Kasumi-1 (cell line): ENCODE results near the gene RSRC1.

Experiments used
- DNase-seq, 2 experiments: peaks; one replicate each; lab custom pipeline; 2025; lab: John Stamatoyannopoulos, UW

The RSRC1 gene

GRCh38 chr3:158128755-158129154 is 18.9 kb downstream of the RSRC1 start:
- no peak for DNase-seq

- no peak for DNase-seq
Measured at GRCh38 chr3:158134363-158134762, 24.5 kb downstream of the RSRC1 start.

- no peak for DNase-seq
Measured at GRCh38 chr3:158140396-158140795, 30.5 kb downstream of the RSRC1 start.

GRCh38 chr3:158148218-158148617 is 38.3 kb downstream of the RSRC1 start:
- no peak for DNase-seq

- DNase-seq, result no peak
Measured at GRCh38 chr3:158152186-158152585, 42.3 kb downstream of the RSRC1 start.

- no peak for DNase-seq
Measured at GRCh38 chr3:158158969-158159368, 49.1 kb downstream of the RSRC1 start.

GRCh38 chr3:158159714-158160113 is 49.8 kb downstream of the RSRC1 start:
- DNase-seq, result no peak

GRCh38 chr3:158160958-158161357 is 51.1 kb downstream of the RSRC1 start:
- peak in 1 of 2 experiments; percentile 7 for DNase-seq

GRCh38 chr3:158165141-158165655 is 55.3 kb downstream of the RSRC1 start:
- no peak for DNase-seq

- no peak for DNase-seq
Measured at GRCh38 chr3:158165730-158166129, 55.8 kb downstream of the RSRC1 start.

GRCh38 chr3:158166223-158166622 is 56.3 kb downstream of the RSRC1 start:
- no peak for DNase-seq

- peak; percentile 68 to 80 for DNase-seq
Measured at GRCh38 chr3:158167737-158168557, 58.1 kb downstream of the RSRC1 start.

- no peak for DNase-seq
Measured at GRCh38 chr3:158169091-158169491, 59.2 kb downstream of the RSRC1 start.

GRCh38 chr3:158181096-158181495 is 71.2 kb downstream of the RSRC1 start:
- DNase-seq, result no peak

- no peak for DNase-seq
Measured at GRCh38 chr3:158185711-158186110, 75.8 kb downstream of the RSRC1 start.

- DNase-seq, result no peak
Measured at GRCh38 chr3:158200955-158201354, 91.1 kb downstream of the RSRC1 start.

- DNase-seq, result no peak
Measured at GRCh38 chr3:158205324-158205723, 95.4 kb downstream of the RSRC1 start.

- no peak for DNase-seq
Measured at GRCh38 chr3:158205994-158206393, 96.1 kb downstream of the RSRC1 start.

GRCh38 chr3:158210067-158210466 is 100.2 kb downstream of the RSRC1 start:
- no peak for DNase-seq

GRCh38 chr3:158213461-158213860 is 103.6 kb downstream of the RSRC1 start:
- DNase-seq, result no peak

GRCh38 chr3:158217992-158218391 is 108.1 kb downstream of the RSRC1 start:
- DNase-seq, result no peak

GRCh38 chr3:158220575-158220974 is 110.7 kb downstream of the RSRC1 start:
- DNase-seq, result no peak

- no peak for DNase-seq
Measured at GRCh38 chr3:158221426-158221825, 111.5 kb downstream of the RSRC1 start.

- peak in 1 of 2 experiments; percentile 1 for DNase-seq
Measured at GRCh38 chr3:158226429-158226828, 116.5 kb downstream of the RSRC1 start.
